ENCODE measurements around the gene KAT2A. TPM values are rescaled to one million over a fixed set of nuclear protein-coding genes. Genes with fewer than 3 reads are reported as not detected.
A peak's percentile ranks its signal among the peaks of the same experiment; 100 is the strongest.

The KAT2A gene
- total and polyA plus RNA-seq, 9 of the 15 experiments (the other 6 are each of a cell fraction or from before 2014, with no cell fraction given), result 1.5 to 80.4 (median 31.9) TPM

- TF ChIP-seq ZNF384 (IDR thresholded peaks at IDR 0.05; ENCODE audit: low read depth, low read length) (peak; percentile 21; the same call in 1 of the 2 replicates), TSC22D4 (tag; IDR thresholded peaks at IDR 0.05) (no peak)
- FAIRE-seq (no peak), DNase-seq (ENCODE audit: extremely low read depth in 1 of 4, low spot score in 3 of 4) (no peak), ATAC-seq (no peak)
- H3K36me3 ChIP-seq (ENCODE audit: control insufficient read depth, insufficient read depth, low read length), result no peaks in the 10 kb centered on the region
- H3K4me3 ChIP-seq, result no peak overlapping the region
- ChIA-PET CTCF (ENCODE audit: low intra/inter-chr PET ratio) (interaction anchor here (1.0 kb wide), 1 partner anchor 14 kb away, joined by 3 read pairs; no protein-coding TSS in a partner anchor), POLR2A (interaction anchor here (1.2 kb wide), 1 partner anchor 10 kb away, joined by 3 read pairs; no protein-coding TSS in a partner anchor)
- 46% methylated on average over 4 of the region's 8 CpGs for WGBS (ENCODE audit: insufficient coverage, low coverage, missing lambda C conversion rate)
- peaks cover 11 to 24% of the 10 kb centered on the region in 2 experiments for H3K4me1 ChIP-seq (replicated peaks in 1 of 2; ENCODE audit: control insufficient read depth in 2 of 2, insufficient read depth in 2 of 2, low read length in 2 of 2)
- no peaks in the 10 kb centered on the region for H3K79me2 ChIP-seq (ENCODE audit: control insufficient read depth, insufficient read depth, low read length)
- no peaks in the 10 kb centered on the region for H3K9me3 ChIP-seq (replicated peaks; ENCODE audit: control insufficient read depth, insufficient read depth, low read depth, low read length)
- H3K9me1 ChIP-seq (ENCODE audit: control insufficient read depth, insufficient read depth, low read length), result no peaks in the 10 kb centered on the region
- BruUV-seq (replicated peaks), result no TSS peak
- in situ Hi-C loops (cut with MboI), result no loop called here
- no peaks in the 10 kb centered on the region; the same call in 1 of the 2 replicates for H4K20me1 ChIP-seq (replicated peaks; ENCODE audit: control insufficient read depth, insufficient read depth, low read length)
- peaks cover 0 to 12% of the 10 kb centered on the region in 2 experiments; a peak in 3 of 5 replicates for H3K27me3 ChIP-seq (ENCODE audit: control insufficient read depth in 2 of 2, insufficient read depth in 2 of 2, low read length in 2 of 2)
- H3K27ac ChIP-seq (ENCODE audit: extremely low read depth, low read depth, low read length), result no peak overlapping the region
- intact Hi-C loops (cut with micrococcal nuclease), result no loop called here
- 0 out of 4 replicates have a peak overlapping the region, but pooled peaks of 1 of the 2 experiments have one; percentile 7 for H3K9ac ChIP-seq (ENCODE audit: insufficient read depth in 1 of 2, low read depth in 2 of 2, low read length in 2 of 2)
- H3K4me2 ChIP-seq (ENCODE audit: insufficient read depth, low read length), result no peak overlapping the region
- H2AFZ ChIP-seq (ENCODE audit: low read depth, low read length), result no peak overlapping the region
Measured at GRCh38 chr17:42096360-42097111, 24.6 kb downstream of the KAT2A start.

GRCh38 chr17:42094375-42095069, 26.6 kb downstream of the KAT2A start:
- DNase-seq (ENCODE audit: extremely low read depth in 1 of 4, low spot score in 3 of 4), result no peak
- POLR2A ChIA-PET, result interaction anchor here (1.1 to 1.2 kb wide), 2 partner anchors 14 kb away, joined by 4 to 5 read pairs; no protein-coding TSS in a partner anchor
- H3K4me2 ChIP-seq (ENCODE audit: insufficient read depth, low read length), result no peak overlapping the region
- BruUV-seq (replicated peaks), result no TSS peak
- in situ Hi-C loops (cut with MboI), result no loop called here
- no peaks in the 10 kb centered on the region for H3K79me2 ChIP-seq (ENCODE audit: control insufficient read depth, insufficient read depth, low read length)
- no peak overlapping the region for H2AFZ ChIP-seq (ENCODE audit: low read depth, low read length)
- no peak overlapping the region for H3K4me3 ChIP-seq
- H3K9me3 ChIP-seq (replicated peaks; ENCODE audit: control insufficient read depth, insufficient read depth, low read depth, low read length), result no peaks in the 10 kb centered on the region
- H3K36me3 ChIP-seq (ENCODE audit: control insufficient read depth, insufficient read depth, low read length), result no peaks in the 10 kb centered on the region
- ATAC-seq, result peak; percentile 23
- H4K20me1 ChIP-seq (replicated peaks; ENCODE audit: control insufficient read depth, insufficient read depth, low read length), result no peaks in the 10 kb centered on the region; the same call in 1 of the 2 replicates
- H3K27ac ChIP-seq (ENCODE audit: extremely low read depth, low read depth, low read length), result no peak overlapping the region
- CTCF ChIA-PET (ENCODE audit: low intra/inter-chr PET ratio), result no interaction called here
- peaks cover 21 to 29% of the 10 kb centered on the region in 2 experiments for H3K4me1 ChIP-seq (replicated peaks in 1 of 2; ENCODE audit: control insufficient read depth in 2 of 2, insufficient read depth in 2 of 2, low read length in 2 of 2)
- FAIRE-seq, result peak; percentile 66
- H3K9me1 ChIP-seq (ENCODE audit: control insufficient read depth, insufficient read depth, low read length), result no peaks in the 10 kb centered on the region
- 40% methylated on average over 12 of the region's 12 CpGs for WGBS (ENCODE audit: insufficient coverage, low coverage, missing lambda C conversion rate)
- intact Hi-C loops (cut with micrococcal nuclease), result no loop called here
- peaks cover 0 to 12% of the 10 kb centered on the region in 2 experiments; a peak in 3 of 5 replicates for H3K27me3 ChIP-seq (ENCODE audit: control insufficient read depth in 2 of 2, insufficient read depth in 2 of 2, low read length in 2 of 2)
- H3K9ac ChIP-seq (ENCODE audit: insufficient read depth in 1 of 2, low read depth in 2 of 2, low read length in 2 of 2), result peak overlapping the region in 1 of 2 experiments; percentile 84; a peak in 2 of 4 replicates
- TF ChIP-seq ELF4 (CRISPR knock-in tag; IDR thresholded peaks at IDR 0.05) (peak; percentile 70; the same call in 1 of the 2 replicates), ZNF76 (CRISPR knock-in tag; IDR thresholded peaks at IDR 0.05; ENCODE audit: borderline replicate concordance) (no peak), GATAD2A (IDR thresholded peaks at IDR 0.05) (peak; percentile 57; the same call in 1 of the 2 replicates), MAFK (IDR thresholded peaks at IDR 0.05; ENCODE audit: low read length) (no peak), SMAD1 (IDR thresholded peaks at IDR 0.05; ENCODE audit: low read depth, low read length, partially characterized antibody) (no peak), CBFA2T3 (IDR thresholded peaks at IDR 0.05) (0 out of 2 replicates have a peak, but pooled peaks have one; percentile 15), ZKSCAN1 (IDR thresholded peaks at IDR 0.05; ENCODE audit: low read depth, low read length) (no peak), HNRNPLL (IDR thresholded peaks at IDR 0.05; ENCODE audit: low read depth, low read length, poor library complexity, severe bottlenecking) (no peak), CBX5 (IDR thresholded peaks at IDR 0.05; ENCODE audit: borderline replicate concordance, low read depth) (no peak), ZBTB26 (CRISPR knock-in tag; IDR thresholded peaks at IDR 0.05) (0 out of 2 replicates have a peak, but pooled peaks have one; percentile 52), HDAC1 (IDR thresholded peaks at IDR 0.05) (0 out of 4 replicates have a peak, but pooled peaks of 1 of the 2 experiments have one; percentile 19)
